Jurkat, Clone E6-1 (cell line): Measurements from ENCODE around the gene ARMH1.
"Not testable (repeated sequence)": the region's sequence is repeated elsewhere in the genome, so short reads cannot be mapped to it uniquely, and the experiment has no call there.

Experiments
- DNase-seq: peaks from one replicate; pipeline ENCODE4 v3.0.0-alpha.2; 2011; ENCODE audit warnings: low read depth, low spot score
- H3K4me3 ChIP-seq: 2 replicates; pipeline ENCODE4 v1.5.1; 2011; ENCODE audit warnings: mild to moderate bottlenecking, low read length, control low read depth, moderate library complexity

ARMH1 gene

DNA sequence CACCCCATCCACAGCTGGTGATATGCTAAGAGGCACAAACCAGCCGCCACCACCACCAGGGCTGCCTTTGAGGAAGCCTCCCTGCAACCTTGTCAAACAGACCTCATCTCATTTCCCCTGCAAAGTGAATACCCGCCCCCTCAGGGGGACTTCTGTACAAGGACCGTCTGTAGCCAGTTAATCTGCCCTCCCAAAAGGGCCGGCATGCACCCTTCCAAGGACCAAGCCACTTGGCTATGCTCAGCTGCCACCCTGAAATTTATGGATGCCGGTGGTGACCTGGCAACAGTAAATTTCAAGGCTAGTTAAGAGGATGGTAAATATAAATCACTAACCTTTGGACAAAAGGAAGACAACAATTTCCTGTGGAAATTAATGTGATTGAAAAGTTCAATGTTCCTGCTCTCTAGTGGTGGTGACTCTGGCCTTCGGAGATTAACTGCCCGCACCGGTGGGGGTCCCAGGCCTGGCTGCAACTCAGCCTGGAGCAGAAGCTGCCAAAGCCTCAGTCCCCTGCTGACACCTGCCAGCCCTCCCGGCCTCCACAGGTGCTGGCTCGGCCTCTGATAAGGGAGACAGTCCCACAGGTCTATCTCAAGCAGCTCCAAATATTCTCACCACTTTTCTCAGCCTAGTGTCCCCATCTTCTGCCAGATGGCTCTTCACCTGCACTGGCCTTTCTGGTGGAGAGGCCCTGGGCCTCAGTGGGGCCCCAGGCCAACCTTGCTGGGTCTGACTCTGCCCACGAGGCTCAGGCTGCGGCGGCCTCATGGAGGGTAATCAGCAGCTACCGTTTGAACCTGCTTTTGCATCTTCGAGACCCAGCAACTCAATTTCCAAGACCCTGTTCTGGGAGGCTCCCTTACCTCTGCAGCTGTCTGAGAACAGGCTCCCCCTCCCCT lies 12.5 kb upstream of the ARMH1 start:
- no peak overlapping the region for H3K4me3 ChIP-seq
- DNase-seq: no peak

DNA sequence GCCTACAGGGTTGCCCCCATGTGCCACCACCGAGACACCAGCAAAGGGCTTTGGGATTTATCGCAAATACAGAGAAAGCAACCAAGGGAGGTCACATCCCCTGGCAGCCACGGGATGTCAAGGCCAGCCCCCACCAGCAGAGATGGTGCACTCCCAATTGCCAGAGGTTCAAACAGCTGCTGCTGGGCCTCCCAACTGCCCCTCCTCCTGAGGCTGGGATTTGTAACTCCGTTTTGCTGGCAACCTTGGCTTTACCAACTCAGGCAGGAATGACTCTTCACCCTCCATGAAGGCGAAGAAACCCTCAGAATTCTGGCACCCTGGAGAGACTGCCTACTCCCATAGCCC lies 11.9 kb upstream of the ARMH1 start:
- H3K4me3 ChIP-seq: no peak overlapping the region
- no peak for DNase-seq

DNA sequence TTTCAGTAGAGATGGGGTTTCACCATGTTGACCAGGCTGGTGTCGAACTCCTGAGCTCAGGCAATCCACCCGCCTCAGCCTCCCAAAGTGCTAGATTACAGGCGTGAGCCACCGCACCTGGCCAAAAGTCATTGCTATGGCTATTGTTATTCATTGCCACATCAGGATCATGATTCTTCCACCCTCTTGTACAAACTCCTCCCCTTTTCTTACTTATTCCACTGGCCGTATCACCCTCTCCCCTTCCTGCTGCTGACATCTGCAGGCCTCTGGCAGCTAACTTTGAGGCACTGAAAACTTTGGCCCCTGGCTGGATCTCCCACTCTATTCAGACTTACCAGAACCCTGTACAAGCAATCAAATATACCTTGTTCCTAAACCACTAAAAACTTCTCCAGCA lies 11.1 kb upstream of the ARMH1 start:
- no peak overlapping the region for H3K4me3 ChIP-seq
- no peak for DNase-seq

DNA sequence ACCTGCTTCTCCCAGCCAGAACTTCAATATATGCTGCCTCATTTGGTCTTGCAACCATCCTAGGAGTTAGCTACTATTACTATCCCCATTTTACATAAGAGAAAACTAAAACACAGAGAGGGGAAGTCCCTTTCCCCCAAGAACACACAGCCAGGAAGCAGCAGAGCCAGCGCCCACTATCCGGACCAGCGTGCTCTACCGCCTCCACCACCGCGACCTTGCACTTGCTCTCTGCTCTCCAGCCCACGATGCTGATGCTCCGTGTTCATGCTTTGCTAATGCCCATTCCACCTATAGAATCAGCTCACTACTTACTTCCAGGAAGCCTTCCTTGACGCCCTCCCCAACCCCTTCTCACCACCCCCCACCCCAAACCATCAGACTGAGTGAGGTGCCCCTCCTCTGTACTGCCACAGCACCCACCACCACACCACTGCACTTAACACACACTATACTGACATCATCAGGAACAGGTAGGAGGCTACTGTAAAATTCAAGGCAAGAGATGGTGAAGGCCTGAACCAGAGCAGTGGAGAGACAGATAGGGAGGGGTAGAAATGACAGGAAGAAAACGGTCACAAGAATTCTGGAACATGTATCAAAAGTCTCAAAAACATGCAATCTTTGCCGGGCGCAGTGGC lies 9.7 kb upstream of the ARMH1 start:
- H3K4me3 ChIP-seq: no peak overlapping the region
- DNase-seq: no peak

DNA sequence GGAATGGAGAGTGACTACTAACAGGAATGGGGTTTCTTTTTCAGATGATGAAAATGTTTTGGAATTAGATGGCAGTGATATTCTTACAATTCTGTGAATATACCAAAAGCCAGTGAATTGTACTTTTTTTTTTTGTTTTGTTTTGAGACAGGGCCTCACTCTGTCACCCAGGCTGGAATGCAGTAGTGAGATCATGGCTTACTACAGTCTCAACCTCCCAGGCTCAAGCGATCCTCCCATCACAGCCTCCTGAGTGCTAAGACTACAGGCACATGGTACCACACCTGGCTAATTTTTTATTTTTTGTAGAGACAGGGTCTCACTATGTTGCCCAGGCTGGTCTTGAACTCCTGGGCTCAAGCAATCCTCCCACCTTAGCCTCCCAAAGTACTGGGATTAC lies 7.8 kb upstream of the ARMH1 start:
- H3K4me3 ChIP-seq, DNase-seq: not testable (repeated sequence)

DNA sequence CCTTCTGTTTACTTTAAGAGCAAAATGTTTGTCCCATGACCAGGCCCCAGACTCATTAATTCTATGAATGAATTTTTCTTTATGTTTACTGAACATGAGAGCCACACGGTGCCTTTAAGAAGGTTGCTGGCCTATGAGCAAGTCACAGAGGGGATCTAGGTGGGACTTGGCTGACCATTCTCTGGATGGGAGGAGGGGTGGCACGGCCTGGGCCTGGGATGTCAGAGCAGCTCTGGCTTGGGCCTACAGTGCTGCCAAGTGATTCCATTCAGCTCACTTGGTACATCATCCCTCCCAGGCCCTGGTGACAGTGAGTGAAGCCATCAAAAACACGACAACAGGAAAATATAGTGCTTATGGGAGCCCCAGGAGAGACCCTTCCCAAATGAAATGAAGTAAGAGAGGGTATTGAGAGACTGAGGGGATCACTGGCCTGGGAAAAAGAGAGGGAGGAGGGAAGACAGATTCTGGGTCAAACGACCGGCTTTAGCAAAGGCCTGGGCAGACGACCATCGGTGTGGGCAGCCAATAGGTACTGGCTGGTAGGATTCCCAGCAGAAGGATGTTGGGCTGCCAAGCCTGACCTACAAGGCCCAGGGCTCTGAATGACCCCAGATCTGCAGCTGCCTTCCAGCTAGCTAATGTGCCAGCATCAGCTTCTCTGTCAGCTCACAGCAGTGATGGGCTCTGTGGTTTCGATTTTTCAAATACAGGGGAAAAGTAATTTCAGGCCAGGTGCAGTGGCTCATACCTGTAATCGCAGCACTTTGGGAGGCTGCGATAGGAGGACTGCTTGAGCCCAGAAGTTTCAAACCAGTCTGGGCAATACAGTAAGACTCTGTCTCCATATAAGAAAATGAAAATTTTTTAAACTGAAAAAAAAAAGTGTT lies 3.5 kb upstream of the ARMH1 start:
- no peak for DNase-seq
- H3K4me3 ChIP-seq: no peak overlapping the region

DNA sequence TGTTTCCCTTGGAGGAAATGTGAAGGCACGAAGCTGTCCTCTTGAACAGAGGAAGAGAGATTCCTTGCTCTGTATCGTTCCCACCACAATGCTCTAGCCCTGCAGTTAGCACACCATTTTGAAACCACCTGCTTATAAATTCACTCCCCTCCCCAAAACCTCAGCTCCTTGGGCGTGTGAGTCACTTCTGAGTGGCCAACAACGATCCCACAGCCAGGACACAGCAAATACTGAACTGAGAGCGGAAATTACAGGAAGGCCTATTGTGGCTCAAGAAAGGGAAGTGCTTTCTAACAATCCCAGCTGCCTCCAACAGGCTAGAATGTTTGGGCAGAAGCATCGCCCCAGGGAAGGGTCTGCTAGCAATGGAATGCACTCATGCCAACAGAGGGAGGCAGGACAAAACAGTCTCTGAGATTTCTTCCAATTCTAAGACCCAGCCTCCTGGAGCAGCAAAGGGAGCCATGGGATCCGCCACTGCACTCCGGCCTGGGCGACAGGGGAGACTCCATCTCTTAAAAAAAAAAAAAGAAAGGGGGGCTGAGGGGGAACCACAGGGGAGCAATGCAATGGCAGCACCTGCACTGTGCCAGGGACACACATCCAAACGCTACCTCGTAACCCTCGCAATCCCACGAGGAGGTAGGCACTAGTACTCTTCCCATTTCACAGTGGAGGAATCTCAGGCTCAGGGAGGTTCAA lies 2.1 kb upstream of the ARMH1 start:
- peak; percentile 22 for DNase-seq
- H3K4me3 ChIP-seq: no peak overlapping the region

DNA sequence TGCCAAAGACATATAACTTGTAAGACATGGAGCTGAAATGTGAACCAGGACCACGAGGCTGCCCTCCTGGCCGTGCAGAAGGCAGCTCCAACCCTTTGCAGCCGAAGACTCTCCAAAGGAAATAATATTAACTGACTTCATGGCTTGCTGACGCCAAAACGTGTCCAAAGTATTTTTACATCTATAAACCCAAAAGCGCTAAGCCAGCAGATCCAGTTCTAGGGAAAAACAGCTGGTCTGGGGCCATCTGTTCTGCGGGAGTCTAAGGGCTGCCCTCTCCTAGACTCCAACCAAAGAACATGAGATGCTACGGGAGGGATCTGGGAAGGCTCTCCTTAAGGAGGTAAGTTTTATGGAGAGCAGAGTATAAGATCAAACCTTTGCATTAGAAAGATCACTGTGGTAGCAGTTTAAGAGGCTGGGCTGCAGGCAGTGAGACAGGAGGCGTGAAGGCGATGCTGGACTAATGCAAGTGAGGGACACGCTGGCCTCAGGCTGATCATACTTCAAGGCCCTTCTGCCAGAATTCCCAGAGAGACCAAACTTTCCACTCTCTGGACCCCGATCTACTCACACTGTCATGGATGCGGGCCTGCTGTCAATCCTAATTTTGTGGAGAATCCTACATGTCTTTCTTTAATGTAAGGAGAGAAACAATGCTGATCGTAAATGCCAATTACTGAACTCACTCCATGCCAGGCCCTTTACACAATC lies 1.4 kb upstream of the ARMH1 start:
- H3K4me3 ChIP-seq: peak overlapping the region; percentile 78
- no peak for DNase-seq

DNA sequence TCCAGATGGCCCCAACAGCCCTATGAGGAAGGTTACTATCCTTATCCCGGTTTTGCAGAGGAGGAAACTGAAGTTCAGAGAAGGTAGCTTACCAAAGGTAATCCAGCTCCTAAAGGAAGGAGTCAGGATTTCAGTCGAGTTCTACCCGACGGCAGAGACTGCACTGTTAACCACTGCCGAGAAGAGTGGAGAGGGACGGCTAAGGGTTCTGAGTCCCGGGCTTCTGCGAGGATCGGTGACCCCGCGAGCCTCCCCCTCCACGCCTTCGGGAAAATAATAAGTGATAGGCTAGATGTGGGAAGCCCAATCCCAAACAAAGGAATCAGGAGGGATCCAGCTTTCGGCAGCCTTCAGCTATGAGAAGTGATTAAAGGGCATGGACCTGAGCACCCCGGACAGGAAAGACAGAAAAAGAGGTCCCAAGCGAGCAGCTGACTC lies 820 bp upstream of the ARMH1 start:
- DNase-seq: no peak
- peak overlapping the region; percentile 78 for H3K4me3 ChIP-seq

DNA sequence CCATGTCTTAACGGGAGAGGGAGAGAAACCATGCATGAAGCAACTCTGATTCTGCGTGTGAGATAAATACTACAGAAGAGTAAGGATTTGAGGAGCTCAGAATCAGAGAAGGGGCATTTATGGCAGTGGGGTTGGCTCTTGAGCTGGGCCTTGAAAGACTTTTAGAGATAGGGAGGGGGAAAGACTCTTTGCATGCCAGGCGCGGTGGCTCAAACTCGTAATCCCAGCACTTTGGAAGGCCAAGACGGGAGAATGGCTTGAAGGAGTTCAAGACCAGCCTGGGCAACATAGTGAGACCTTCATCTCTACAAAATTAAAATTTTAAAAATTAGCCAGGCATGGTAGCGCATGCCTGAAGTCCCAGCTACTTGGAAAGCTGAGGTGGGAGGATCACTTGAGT lies 672 bp downstream of the ARMH1 start:
- peak overlapping the region; percentile 78 for H3K4me3 ChIP-seq

DNA sequence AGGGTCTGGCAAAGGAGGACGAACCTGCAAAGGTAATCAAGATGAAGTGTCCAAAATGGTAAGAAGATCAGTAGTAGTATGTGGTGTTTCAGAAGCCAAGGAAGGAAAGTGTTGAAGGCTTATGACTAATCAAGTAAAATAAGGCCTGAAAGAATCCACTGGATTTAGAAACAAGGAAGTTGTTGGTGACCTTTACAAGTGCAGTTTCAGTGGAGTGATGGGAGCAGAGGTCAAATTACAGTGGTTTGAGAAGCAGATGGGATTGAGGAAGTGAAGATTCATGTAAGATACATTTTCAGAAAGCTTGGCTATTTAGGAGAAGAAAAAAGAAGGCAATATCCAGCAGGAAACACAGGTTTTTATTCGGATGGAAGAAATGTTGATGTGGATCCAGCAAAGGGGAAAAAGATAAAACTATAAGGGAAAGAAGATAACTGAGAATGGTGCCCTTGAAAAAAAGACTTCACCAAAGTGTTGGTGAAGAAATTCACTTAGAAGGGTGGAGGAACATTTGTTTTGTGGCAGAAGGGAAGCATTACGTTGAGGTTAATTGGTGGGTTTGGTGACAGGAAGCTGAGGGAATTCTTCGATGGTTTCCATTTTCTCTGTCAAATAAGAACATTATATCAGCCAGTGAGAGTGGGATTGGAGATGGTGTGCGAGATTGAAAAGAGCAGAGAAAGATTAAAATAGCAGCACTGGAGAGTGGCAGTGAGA lies 2.1 kb downstream of the ARMH1 start:
- no peak for DNase-seq
- H3K4me3 ChIP-seq: no peak overlapping the region; the same call in 1 of the 2 replicates

More for the DNA sequence above, 672 bp downstream of the ARMH1 start:
- DNase-seq: no peak

DNA sequence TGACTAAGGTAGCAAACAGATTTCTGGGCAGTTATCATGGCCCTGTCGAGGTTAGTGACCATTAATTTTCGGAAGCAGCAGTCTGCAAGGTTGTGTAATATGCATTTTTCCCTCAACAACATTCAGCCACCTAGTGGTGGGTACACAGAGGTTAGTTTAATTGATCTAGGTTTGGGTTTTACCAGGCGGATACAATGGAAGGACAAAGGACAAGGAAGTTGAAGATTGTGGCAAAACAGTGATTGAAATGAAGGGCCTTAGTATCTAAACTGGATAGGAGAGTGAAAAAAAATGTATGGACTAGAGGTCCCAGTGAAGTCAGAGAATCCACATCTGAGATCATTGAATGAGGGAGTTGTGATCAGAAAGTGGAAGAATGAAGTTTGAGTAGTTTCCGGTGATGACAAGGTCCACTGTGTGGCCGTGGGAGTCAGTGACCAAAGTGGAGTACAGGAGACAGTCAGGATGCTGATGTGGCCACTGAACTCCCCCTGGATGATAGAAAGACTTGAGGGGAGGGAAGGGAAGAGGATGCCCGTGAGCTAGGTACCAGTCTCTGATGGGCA lies 2.8 kb downstream of the ARMH1 start:
- DNase-seq: peak; percentile 44
- no peak overlapping the region; the same call in 1 of the 2 replicates for H3K4me3 ChIP-seq

DNA sequence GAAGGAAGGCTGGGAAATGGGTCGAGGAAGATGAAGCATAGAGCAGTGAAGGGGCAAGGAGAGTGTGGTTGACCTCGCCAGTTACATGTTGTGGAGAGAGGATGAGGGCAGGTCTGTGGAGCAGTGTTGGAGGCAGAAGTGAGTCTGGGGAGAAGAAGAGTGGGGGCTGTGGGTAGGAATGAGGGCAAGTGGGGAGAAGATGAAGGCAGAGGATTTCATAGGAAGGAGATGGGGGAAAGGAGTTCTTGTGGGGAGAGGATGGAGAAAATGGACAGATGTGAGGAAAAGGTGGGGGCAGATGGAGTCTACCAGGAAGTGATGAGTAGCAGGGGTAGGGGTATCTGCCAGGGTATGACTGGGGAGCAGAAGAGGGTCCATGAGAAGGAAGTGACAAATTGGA lies 3.6 kb downstream of the ARMH1 start:
- no peak for DNase-seq
- no peak overlapping the region for H3K4me3 ChIP-seq

DNA sequence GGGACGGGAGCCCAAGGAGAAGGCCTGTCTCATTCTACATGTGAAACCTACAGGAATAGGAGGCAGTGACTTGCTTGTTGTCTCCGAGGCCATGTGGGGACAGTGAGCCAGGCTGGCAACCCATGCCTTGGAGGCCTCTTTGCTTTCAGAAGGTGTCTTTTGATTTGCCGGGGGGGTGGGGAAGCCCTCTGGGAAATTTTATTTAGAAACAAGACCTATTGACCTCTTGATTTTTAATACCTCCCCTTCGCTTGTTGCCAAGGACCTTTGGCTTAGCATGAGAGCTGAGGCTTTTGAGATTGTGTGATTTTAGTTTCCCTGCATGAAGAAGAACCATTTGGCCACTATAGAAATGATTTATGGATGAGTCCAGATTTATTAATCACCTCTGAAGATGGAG lies 4.1 kb downstream of the ARMH1 start:
- H3K4me3 ChIP-seq: no peak overlapping the region
- DNase-seq: no peak

DNA sequence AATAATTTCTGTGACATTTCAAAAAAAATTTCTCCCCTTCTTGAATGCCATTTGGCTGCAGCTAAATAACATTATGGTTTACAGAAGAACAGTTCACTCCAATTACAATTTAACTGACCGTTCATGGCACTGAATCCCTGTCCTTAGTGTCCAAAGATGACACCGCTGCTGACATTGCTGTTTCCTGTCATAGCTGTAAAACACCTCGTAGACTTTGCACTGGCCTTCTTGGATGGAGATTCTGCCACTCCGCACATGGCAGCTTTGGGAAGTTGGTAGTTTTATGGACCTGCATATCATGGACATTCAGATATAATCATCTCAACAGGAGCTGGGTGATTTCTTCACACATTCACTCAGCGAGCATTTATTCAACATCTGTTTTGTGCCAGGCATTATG lies 5.0 kb downstream of the ARMH1 start:
- H3K4me3 ChIP-seq: no peak overlapping the region
- DNase-seq: no peak

DNA sequence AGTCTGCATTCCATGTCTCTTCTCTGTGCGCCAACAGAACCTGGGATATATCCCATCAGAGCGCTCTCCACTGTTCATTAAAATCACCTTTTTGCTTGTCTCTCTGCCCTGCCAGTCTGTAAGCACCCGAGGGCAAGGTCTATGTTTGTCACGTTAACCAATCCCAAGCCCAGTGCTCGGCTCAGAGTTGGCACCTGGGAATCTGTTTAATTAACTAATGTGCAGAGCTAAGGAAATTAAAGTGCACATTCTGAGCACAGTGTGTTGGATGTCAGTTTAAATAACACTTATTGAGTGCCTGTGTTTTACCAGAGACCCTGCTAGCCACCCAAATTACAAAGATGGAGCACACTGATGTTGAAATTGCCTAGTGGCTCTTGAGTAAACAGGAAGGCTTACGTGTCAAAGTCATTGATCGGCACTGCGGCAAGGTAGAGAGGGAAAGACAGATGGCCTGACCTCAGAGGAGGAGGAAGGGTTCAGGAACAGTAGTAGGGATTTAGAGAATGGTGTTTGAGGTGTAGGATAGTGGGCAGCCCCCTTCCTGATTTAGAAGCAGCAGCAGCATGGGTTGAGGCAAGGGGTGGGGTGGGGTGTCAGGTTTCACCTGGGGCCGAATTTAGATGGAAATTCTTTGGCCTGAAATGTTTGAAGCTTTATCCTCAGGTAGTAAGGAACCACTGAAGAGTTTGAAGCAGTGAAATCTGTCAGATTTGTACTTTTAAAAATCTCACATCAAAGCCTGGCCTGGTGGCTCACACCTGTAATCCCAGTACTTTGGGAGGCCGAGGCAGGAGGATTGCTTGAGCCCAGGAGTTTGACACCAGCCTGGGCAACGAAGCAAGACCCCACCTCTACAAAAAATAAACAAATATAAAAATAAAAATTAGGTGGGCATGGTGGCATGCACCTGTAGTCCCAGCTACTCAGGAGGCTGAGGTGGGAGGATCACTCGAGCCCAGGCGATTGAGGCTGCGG lies 7.7 kb downstream of the ARMH1 start:
- no peak for DNase-seq
- no peak overlapping the region for H3K4me3 ChIP-seq

DNA sequence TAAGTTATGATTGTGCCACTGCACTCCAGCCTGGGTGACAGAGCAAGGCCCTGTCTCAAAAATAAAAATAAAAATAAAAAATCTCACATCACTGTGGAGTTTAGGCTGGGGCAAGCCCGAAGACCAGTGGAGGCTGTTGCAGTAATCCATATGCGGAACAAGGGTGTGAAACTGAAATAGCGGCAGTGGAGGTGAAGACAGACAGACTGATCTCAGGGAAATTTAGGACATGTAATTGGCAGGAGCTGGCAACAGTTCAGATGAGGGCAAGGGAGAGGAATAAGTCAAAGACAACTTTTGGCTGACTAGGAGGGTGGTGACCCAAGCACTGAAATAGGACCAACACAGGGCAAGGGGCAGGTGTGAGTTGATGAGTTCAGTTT lies 8.4 kb downstream of the ARMH1 start:
- H3K4me3 ChIP-seq: no peak overlapping the region
- DNase-seq: no peak
